Smooth muscle cell (in vitro differentiated cells): ENCODE results near the gene PRKCE. TPM values are rescaled to one million over a fixed set of nuclear protein-coding genes. Genes with fewer than 3 reads are reported as not detected.

Experiments
- DNase-seq: peaks from one replicate; lab custom pipeline; 2025; ENCODE audit not compliant: unreplicated experiment; lab: John Stamatoyannopoulos, UW
- H2AFZ ChIP-seq: fragments of 200-600 bp; sonication (generic); 2 replicates; pipeline ENCODE4 v1.6.0; 2016; ENCODE audit warnings: antibody characterized with exemption, low read depth, mild to moderate bottlenecking
- H3F3A ChIP-seq: fragments of 200-600 bp; sonication (generic); 2 replicates; pipeline ENCODE4 v1.6.0; 2017; ENCODE audit warnings: antibody characterized with exemption, low read depth
- H3K27ac ChIP-seq: fragments of 200-600 bp; sonication (generic); 2 replicates; pipeline ENCODE4 v1.5.1; 2016; ENCODE audit warnings: low read depth, mild to moderate bottlenecking
- H3K27me3 ChIP-seq: fragments of 200-600 bp; sonication (generic); 2 replicates; pipeline ENCODE4 v1.6.1; 2016; ENCODE audit warnings: low read depth, mild to moderate bottlenecking
- H3K36me3 ChIP-seq: fragments of 200-600 bp; sonication (generic); 2 replicates; pipeline ENCODE4 v1.5.1; 2016; ENCODE audit warnings: low read depth
- H3K4me1 ChIP-seq: fragments of 200-600 bp; sonication (generic); 2 replicates; pipeline ENCODE4 v1.5.1; 2016; ENCODE audit warnings: low read depth
- H3K4me2 ChIP-seq: fragments of 200-600 bp; sonication (generic); 2 replicates; pipeline ENCODE4 v1.6.0; 2016; ENCODE audit warnings: mild to moderate bottlenecking
- H3K4me3 ChIP-seq: fragments of 200-600 bp; sonication (generic); 2 replicates; pipeline ENCODE4 v1.5.1; 2016; ENCODE audit warnings: mild to moderate bottlenecking
- H3K79me2 ChIP-seq: fragments of 200-600 bp; sonication (generic); 2 replicates; pipeline ENCODE4 v1.6.0; 2016; ENCODE audit warnings: low read depth, mild to moderate bottlenecking
- H3K9ac ChIP-seq: fragments of 200-600 bp; sonication (generic); 2 replicates; pipeline ENCODE4 v1.6.0; 2016; ENCODE audit warnings: low read depth
- H3K9me3 ChIP-seq: fragments of 200-600 bp; sonication (generic); replicated peaks from 2 replicates; pipeline ENCODE4 v1.5.1; 2016; ENCODE audit warnings: low read depth
- H4K20me1 ChIP-seq: fragments of 200-600 bp; sonication (generic); 2 replicates; pipeline ENCODE4 v1.6.0; 2016; ENCODE audit warnings: low read depth
- CTCF ChIP-seq: fragments of 200-600 bp; sonication (generic); IDR thresholded peaks from 2 replicates; pipeline ENCODE4 v1.5.1; 2017; ENCODE audit warnings: borderline replicate concordance, mild to moderate bottlenecking, antibody characterized with exemption; ENCODE audit not compliant: insufficient read depth, poor library complexity, severe bottlenecking
- WGBS: methylation state at CpG from one replicate; pipeline ENCODE4 v1.1.7; 2016; ENCODE audit warnings: low lambda C conversion rate; 5-methylcytosine and 5-hydroxymethylcytosine counted together
- polyA plus RNA-seq: library from polyadenylated mRNA; unstranded; fragments of >200 nt; fragmentation: Nextera tagmentation; extraction: Ambion mirVana; gene quantifications from 2 replicates; pipeline ENCODE4 v1.2.1, GENCODE V29; 2016
- total RNA-seq: library from RNA; depleted of rRNA; stranded (reverse); fragments of >200 nt; gene quantifications from 2 replicates; pipeline ENCODE4 v1.2.3, GENCODE V29; 2014

Gene PRKCE
- total and polyA plus RNA-seq, 2 experiments from 2014 or later, result 20.6 to 29.1 TPM

GRCh38 chr2:45951025-45951727 lies 299.7 kb downstream of the PRKCE start:
- Histone ChIP-seq H3K4me3 (no peak overlapping the region), H3K79me2 (peaks cover 11% of the 10 kb centered on the region), H3K4me1 (no peaks in the 10 kb centered on the region), H3K27ac (no peak overlapping the region), H3K4me2 (no peak overlapping the region), H3K27me3 (no peaks in the 10 kb centered on the region), H3F3A (no peaks in the 10 kb centered on the region), H3K36me3 (no peaks in the 10 kb centered on the region), H3K9me3 (no peaks in the 10 kb centered on the region), H3K9ac (no peak overlapping the region), H2AFZ (no peak overlapping the region), H4K20me1 (peaks cover 96% of the 10 kb centered on the region)
- TF ChIP-seq CTCF, result no peak
- 96% methylated on average over 7 of the region's 7 CpGs for WGBS
- no peak for DNase-seq

GRCh38 chr2:45952591-45952990 lies 301.1 kb downstream of the PRKCE start:
- peaks cover 15% of the 10 kb centered on the region for H3K79me2 ChIP-seq
- H3K27me3 ChIP-seq, result no peaks in the 10 kb centered on the region
- no peaks in the 10 kb centered on the region for H3F3A ChIP-seq
- no peak for DNase-seq
- H3K36me3 ChIP-seq, result no peaks in the 10 kb centered on the region
- no peaks in the 10 kb centered on the region for H3K4me1 ChIP-seq
- H4K20me1 ChIP-seq, result peaks cover 98% of the 10 kb centered on the region
- no peak overlapping the region for H3K27ac ChIP-seq
- no peak overlapping the region for H3K4me3 ChIP-seq
- no peak overlapping the region for H2AFZ ChIP-seq
- 92% methylated on average over 4 of the region's 4 CpGs for WGBS
- TF ChIP-seq CTCF, result no peak
- H3K9me3 ChIP-seq, result no peaks in the 10 kb centered on the region
- H3K4me2 ChIP-seq, result no peak overlapping the region
- no peak overlapping the region for H3K9ac ChIP-seq

- no peak overlapping the region for H2AFZ ChIP-seq
- H3K79me2 ChIP-seq, result peaks cover 9% of the 10 kb centered on the region
- no peak for DNase-seq
- H3K27ac ChIP-seq, result no peak overlapping the region
- H3K9me3 ChIP-seq, result no peaks in the 10 kb centered on the region
- no peaks in the 10 kb centered on the region for H3K27me3 ChIP-seq
- H3K4me1 ChIP-seq, result no peaks in the 10 kb centered on the region
- no peak overlapping the region for H3K4me2 ChIP-seq
- 93% methylated on average over 11 of the region's 11 CpGs for WGBS
- no peaks in the 10 kb centered on the region for H3K36me3 ChIP-seq
- H3K4me3 ChIP-seq, result no peak overlapping the region
- peaks cover 98% of the 10 kb centered on the region for H4K20me1 ChIP-seq
- H3F3A ChIP-seq, result no peaks in the 10 kb centered on the region
- no peak for TF ChIP-seq CTCF
- H3K9ac ChIP-seq, result no peak overlapping the region
These were observed 302.0 kb downstream of the PRKCE start for GRCh38 chr2:45953376-45954027.
